GM21423 (cell line): Measurements from ENCODE around the gene ZNF787.

Experiments
- ATAC-seq: cut with Tn5 transposase; IDR thresholded peaks from one replicate; pipeline ENCODE4 v1.9.1; 2021; ENCODE audit warnings: mild to moderate bottlenecking, moderate library complexity; ENCODE audit not compliant: unreplicated experiment

ZNF787 gene

DNA sequence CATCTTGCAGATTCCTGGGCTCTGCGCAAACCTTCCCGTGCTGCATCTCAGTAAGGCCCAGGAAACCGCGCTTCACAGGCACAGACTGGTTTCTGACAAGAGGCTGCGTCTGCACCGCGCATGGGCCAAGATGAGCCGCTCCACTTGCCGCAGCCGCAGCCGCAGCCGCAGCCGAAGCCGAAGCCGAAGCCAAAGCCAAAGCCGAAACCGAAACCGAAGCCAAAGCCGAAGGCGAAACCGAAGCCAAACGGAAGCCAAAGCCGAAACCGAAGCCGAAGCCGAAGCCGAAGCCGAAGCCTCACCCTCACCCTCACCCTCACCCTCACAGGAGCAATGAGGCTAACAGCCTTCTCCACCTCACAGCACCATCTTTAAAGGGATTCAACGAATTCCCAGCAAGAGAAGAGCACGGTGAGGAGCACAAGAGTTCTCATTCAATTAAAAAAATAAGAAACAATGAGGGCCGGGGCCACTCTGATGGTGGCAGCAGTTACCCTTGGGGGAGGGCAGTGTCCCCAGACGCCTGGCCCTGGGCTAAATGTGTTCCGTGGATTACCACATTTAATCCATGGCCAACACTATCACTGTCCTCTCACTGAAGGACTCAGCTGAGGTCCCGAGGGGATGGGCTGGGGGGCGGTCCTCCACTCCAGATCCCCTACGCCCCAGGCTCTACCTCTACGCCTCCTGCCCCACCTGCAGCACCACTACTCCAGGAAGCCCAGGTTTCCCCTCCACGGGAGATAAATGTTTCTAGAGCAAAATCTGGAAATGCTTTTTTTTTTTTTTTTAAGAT lies 29.1 kb downstream of the ZNF787 start:
- ATAC-seq: no peak

- ATAC-seq: no peak
Measured at GRCh38 chr19:56091066-56091490, 30.0 kb downstream of the ZNF787 start.

DNA sequence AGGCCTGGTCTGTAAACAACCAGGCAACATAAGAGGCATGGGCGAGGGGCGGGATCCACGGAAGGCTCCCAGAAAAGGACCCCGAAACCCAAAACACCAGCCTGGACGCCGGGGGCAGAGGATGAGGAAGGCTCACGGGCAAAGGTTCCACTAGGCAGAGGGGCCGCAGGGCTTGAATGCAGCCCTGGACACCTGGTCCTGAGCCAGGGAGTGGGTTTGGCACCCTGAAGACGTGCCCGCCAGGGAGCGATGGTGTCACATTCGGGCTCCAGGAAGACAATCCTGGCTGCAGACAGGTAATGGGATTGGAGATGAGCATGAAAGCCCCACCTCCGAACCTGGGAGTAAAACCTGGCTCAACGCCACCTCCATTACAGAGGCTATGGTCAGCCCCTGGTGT lies 31.8 kb downstream of the ZNF787 start:
- ATAC-seq: no peak

DNA sequence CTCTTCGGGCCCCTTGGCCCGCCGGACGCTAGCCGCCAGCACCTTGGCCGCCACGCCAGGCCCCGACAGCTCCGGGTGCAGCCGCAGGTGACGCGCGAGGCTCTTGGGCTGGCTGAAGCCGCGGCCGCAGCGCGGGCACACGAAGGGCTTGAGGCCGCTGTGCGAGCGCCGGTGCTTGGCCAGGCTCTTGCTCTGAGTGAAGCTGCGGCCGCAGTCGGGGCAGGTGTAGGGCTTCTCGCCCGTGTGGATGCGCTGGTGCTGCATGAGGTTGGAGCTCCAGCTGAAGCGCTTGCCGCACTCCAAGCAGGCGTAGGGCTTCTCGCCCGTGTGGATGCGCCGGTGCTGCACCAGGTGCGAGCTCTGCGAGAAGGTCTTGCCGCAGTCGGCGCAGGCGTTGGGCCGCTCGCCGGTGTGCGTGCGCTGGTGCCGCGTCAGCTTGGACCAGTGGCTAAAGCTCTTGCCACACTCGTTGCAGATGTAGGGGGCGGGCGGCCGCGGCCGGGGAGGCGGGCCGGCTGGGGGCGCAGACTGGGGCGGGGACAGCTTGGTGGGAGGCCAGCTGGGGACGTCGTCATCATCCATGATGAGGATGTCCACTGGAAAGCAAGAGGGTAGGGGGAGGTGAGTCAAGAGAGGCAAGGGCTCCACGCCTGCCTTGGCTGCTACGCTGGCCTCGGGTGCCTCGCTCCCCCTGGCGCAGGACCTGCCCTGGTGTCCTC lies 32.4 kb downstream of the ZNF787 start:
- ATAC-seq: no peak

DNA sequence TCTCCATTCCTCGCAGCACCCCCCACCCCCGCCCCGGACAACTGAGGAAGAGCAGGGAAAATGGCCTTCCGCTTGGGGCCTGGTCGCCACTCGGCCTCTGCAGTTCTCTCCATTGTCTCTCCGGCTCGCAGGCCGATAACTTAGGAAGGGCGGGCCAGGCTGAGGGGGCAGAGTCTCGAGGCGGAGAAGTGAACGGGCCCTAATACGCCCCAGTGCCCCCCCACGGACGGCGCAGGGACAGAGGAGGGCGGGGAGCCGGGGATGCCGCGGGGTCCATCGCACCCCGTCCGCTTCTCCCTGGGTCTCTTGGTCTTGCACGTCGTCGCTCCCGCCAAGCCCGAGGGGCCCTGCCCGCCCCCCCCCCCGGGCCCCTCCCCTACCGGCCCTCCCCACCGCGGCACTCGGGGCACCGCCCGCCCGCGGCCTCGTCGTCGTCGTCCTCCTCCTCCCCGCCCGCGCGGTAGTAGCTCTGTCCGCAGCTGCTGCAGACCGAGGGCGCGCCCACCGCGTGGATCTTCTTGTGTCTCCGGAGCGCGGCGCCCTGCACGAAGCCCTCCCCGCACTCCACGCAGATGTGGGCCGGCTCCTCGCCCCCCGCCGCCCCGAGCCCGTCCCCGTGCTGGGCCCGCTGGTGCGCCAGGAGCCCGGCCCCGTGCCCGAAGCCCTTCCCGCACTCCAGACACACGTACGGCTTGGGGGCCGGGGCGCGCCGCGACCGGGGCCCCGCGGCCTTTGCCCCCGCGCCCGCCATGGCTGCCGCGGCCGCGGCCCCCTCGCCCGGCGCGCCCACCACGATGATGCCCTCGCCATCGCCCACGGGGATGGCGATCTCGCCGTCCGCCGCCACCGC lies 33.2 kb downstream of the ZNF787 start:
- no peak for ATAC-seq

GRCh38 chr19:56086671-56087430 lies 34.2 kb downstream of the ZNF787 start:
- ATAC-seq: no peak

GRCh38 chr19:56085571-56086275 lies 35.4 kb downstream of the ZNF787 start:
- ATAC-seq: no peak

GRCh38 chr19:56084835-56085536 lies 36.1 kb downstream of the ZNF787 start:
- ATAC-seq: no peak

- no peak for ATAC-seq
Measured at GRCh38 chr19:56083668-56084067, 37.4 kb downstream of the ZNF787 start.

- peak; percentile 71 for ATAC-seq
Measured at GRCh38 chr19:56080669-56081401, 40.3 kb downstream of the ZNF787 start.

- no peak for ATAC-seq
Measured at GRCh38 chr19:56079609-56080008, 41.5 kb downstream of the ZNF787 start.

DNA sequence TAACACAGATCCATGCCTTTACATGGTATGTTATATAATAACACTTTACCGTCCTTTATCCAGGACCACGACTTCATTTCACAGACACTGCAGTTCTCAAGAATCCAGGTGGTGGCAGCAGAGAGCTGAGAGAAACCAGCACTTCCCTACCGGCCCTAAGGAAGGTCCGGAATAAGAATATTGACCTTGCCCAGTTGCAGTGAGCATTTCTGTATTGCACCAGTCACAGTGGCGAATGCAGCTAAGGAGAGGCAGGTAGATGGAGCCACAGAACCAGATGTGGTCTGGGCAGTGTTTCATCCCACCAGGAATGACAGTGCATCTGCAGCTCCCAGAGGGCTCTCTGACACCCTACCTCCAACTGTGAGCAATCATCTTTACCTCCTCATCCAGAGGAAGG lies 44.6 kb downstream of the ZNF787 start:
- ATAC-seq: no peak

- no peak for ATAC-seq
Measured at GRCh38 chr19:56071151-56071550, 49.9 kb downstream of the ZNF787 start.

DNA sequence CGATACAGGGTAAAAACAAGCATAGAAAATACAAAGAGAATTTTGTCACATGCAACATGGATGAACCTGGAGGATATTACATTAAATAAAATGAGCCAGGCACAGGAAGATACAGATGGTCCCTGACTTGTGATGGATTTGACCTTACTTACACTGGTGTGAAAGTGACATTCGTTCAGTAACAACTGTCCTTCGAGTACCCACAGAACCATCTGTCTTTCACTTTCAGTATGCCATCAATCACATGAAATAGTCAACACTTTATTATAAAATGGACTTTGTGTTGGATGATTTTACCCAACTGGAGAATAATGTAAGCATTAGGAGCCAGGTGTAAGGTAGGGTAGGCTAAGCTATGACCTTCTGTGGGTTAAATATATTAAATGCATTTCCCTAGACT lies 51.5 kb downstream of the ZNF787 start:
- ATAC-seq: no peak

DNA sequence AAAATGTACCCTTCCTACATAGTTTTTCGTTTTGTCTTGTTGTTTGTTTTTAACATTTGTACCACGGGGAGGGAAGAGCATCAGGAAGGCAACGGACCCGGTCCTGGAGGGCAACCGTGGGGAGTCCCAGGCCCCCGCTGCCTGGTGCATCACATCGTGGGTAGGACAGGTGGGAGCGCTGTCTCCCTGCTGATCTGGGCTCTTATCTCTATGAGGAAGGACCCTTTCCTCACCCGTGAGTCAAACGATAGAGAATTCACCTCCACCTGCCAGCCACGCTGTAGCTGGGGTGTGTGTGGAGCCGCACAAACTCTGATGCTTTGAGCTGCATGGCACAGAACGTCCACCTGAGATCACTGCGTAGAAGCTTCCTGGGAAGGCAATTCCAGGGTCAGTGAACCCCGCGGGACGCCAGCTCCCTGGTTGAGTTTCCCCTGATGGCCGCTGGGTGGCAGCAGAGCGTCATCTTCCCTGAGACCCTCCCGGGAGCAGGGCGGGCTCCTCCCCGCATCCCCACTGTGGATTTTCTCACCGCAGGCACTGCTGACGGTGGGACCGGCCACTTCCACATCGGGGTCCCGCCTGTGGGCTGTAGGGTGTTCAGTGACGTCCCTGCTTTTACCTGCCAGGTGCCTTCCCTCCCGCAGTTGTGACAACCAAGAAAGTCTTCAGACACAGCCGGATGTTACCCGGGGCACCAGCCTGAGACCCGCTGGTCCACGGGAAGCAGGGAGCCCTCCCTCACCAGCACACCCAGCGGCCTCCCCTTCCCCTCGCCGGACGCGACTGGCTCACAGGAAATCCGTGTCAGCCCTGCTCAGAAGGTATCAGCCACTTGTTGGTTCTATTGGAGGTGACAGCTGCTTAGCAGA lies 54.7 kb downstream of the ZNF787 start:
- peak; percentile 67 for ATAC-seq

GRCh38 chr19:56053596-56053995 lies 67.5 kb downstream of the ZNF787 start:
- ATAC-seq: no peak
